Mesodermal cell (in vitro differentiated cells): ENCODE data around the gene TNFRSF18.

ENCODE experiments used
- H3K27ac ChIP-seq: 2 replicates; pipeline ENCODE4 v1.7.0; 2013; ENCODE audit warnings: mild to moderate bottlenecking, low read depth, low read length, moderate library complexity; ENCODE audit not compliant: severe bottlenecking
- H3K36me3 ChIP-seq: 2 replicates; pipeline ENCODE4 v1.7.1; 2013; ENCODE audit warnings: mild to moderate bottlenecking, low read length, moderate library complexity; ENCODE audit not compliant: control insufficient read depth, insufficient read depth
- H3K4me1 ChIP-seq: one replicate; pipeline ENCODE4 v1.7.1; 2013; ENCODE audit warnings: mild to moderate bottlenecking, low read length; ENCODE audit not compliant: insufficient read depth, control insufficient read depth, poor library complexity, severe bottlenecking
- H3K4me3 ChIP-seq: 2 replicates; pipeline ENCODE4 v1.7.0; 2013; ENCODE audit warnings: low read length, control low read depth, mild to moderate bottlenecking; ENCODE audit not compliant: insufficient read depth, poor library complexity, severe bottlenecking; ENCODE audit errors: extremely low read depth
- H3K9me3 ChIP-seq: 2 replicates; pipeline ENCODE4 v1.7.1; 2013; ENCODE audit warnings: mild to moderate bottlenecking, low read length, moderate library complexity; ENCODE audit not compliant: control insufficient read depth
- WGBS, 2 experiments: methylation state at CpG; one replicate each; pipeline ENCODE4 v1.1.5; 2013; ENCODE audit warnings: missing lambda C conversion rate in 2 of 2; ENCODE audit not compliant: insufficient coverage in 2 of 2; 5-methylcytosine and 5-hydroxymethylcytosine counted together

Gene TNFRSF18

DNA sequence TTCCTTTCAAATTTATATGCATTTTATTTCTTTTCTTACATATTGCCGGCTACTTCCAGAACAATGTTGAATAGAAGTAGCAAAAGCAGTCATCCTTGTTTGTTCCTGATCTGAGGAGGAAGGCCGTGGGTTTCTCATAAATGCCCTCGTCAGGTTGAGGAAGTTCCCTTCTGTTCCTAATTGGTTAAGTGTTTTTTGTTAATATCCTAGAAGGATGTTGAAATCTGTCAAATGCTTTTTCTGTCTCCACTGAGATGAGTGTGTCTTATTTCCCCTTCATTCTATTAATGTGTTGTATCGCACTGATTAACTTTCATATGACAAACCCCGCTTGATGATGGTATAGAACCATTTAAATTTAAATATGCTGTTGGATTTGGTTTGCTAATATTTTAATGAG is 17.3 kb downstream of the TNFRSF18 start:
- Histone ChIP-seq H3K9me3 (peaks cover 11% of the 10 kb centered on the region), H3K27ac (no peak overlapping the region), H3K4me1 (no peaks in the 10 kb centered on the region), H3K36me3 (no peaks in the 10 kb centered on the region), H3K4me3 (no peak overlapping the region)
- WGBS, 2 experiments = 78 to 80% methylated on average over 1 to 3 of the region's 5 CpGs

DNA sequence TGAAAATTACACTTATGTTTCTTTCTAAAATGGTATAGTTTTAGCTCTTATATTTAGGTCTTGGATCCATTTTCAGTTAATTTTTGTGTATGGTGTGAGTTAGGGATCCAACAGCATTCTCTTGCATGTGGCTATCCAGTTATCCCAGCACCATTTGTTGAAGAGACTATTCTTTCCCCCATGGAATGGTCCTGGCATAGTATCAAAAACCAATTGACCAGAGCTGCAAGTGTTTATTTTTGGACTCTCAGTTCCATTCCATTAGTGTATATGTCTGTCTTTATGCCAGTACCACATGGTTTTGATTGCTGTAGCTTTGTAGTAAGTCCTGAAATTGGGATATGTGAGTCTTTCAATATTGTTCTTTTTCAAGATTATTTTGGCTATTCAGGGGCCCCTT is 18.5 kb downstream of the TNFRSF18 start:
- Histone ChIP-seq H3K36me3 (no peaks in the 10 kb centered on the region), H3K4me1 (no peaks in the 10 kb centered on the region), H3K9me3 (peaks cover 11% of the 10 kb centered on the region), H3K27ac (no peak overlapping the region), H3K4me3 (no peak overlapping the region)

DNA sequence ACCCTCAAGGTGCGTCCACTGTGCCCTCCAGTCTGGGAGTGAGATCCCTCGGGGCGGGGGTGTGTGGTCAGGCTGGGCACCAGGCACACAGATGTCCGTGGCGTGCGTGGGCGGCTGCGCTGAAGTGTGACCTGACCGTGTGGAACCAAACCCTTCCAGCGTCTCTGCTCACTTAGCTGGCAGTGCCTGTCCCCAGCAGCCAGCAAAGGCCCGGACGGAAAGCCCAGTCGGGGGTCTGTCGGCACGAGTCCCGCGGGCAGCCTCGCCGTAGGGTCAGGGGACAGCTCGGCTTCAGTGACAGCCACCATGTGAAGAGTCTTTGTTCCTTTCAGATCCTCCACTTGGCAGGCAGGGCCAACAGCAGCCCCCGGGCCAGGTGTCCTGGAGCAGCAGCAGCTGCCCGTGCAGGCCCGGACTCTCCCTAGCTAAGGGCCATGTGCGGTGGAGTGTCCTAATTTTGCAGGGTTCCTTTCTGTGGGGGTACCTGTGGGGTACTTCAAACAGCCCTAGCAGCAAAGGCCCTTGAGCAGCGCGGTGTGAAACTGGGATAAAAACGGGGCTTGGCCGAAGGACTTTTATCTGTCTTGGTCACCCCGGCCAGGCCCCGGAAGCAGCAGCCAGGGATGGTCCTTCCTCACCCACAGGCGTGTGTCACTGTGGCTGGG is 21.2 kb downstream of the TNFRSF18 start:
- no peaks in the 10 kb centered on the region for H3K36me3 ChIP-seq
- H3K9me3 ChIP-seq = no peaks in the 10 kb centered on the region
- H3K4me1 ChIP-seq = no peaks in the 10 kb centered on the region
- WGBS, 2 experiments = 92 to 93% methylated on average over 31 of the region's 31 CpGs
- no peak overlapping the region for H3K4me3 ChIP-seq
- H3K27ac ChIP-seq = no peak overlapping the region

DNA sequence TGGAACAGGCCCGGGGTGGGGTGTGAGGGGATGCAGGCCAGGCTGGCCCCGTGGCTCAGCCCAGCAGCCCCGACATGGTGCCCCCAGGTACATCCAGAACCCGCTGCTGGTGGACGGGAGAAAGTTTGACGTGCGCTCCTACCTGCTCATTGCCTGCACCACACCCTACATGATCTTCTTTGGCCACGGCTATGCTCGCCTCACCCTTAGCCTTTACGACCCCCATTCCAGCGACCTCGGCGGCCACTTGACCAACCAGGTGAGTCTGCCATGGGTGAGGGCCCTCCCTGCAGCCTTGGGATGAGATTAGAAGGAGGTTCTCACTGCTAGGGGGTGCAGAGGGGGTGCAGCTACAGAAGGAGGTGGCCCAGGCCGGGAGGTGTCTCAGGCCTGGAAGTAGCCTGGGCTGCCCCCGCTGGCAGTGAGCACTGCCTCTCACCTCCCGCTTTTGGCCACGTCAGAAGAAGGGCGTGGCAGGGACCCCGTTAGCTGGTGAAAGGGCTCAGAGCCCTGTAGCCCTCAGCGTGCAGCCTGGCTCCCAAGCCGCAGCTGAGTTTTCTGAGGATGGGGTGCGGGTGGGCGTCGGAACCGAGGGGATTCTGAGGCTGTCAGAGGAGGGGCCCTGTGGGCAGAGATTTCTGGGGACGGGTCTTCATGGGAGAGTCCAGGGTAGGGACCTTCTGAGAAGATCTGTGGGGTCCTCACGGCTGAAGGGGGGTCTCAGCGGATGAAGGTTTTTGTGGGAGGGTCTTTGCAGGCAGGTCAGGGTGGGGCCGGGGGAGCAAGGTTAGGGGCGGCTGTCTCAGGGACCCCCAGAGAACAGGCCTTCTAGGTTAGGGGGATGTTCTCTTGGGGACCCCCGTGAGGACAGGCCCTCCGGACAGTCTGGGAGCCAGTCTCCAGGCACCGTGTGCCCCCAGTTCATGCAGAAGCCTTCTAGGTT is 22.3 kb downstream of the TNFRSF18 start:
- no peak overlapping the region for H3K4me3 ChIP-seq
- H3K9me3 ChIP-seq = no peaks in the 10 kb centered on the region
- no peaks in the 10 kb centered on the region for H3K4me1 ChIP-seq
- H3K36me3 ChIP-seq = no peaks in the 10 kb centered on the region
- no peak overlapping the region for H3K27ac ChIP-seq
- 90 to 91% methylated on average over 16 to 27 of the region's 33 CpGs for WGBS, 2 experiments

DNA sequence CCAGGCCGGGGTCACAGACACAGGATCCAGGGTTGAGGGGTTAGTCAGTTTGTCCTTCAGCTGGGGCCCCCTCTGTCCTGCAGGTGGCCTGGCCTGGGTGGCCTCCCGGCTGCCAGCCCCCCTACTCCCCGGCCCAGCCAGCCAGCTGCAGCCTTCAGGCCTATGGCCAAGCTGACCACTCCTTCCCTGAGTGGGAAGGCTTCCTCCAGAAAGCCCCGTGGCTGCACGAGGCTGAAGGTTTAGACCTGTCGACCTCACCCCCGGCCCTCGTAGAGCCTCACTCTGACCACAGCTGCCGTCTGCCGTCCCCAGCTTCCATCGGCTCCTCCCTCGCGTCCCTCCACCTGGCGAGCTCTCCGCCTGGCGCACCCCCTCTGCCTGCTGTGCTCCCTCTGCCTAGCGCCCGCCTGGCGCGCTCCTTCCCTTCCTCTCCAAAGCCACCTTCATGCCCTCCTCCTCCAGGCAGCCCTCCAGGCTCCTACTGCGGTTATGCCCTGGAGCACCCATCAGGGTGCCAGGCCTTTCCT is 23.1 kb downstream of the TNFRSF18 start:
- no peaks in the 10 kb centered on the region for H3K9me3 ChIP-seq
- H3K4me1 ChIP-seq = no peaks in the 10 kb centered on the region
- 89 to 94% methylated on average over 20 to 21 of the region's 21 CpGs for WGBS, 2 experiments
- H3K27ac ChIP-seq = no peak overlapping the region
- H3K36me3 ChIP-seq = no peaks in the 10 kb centered on the region
- H3K4me3 ChIP-seq = no peak overlapping the region

DNA sequence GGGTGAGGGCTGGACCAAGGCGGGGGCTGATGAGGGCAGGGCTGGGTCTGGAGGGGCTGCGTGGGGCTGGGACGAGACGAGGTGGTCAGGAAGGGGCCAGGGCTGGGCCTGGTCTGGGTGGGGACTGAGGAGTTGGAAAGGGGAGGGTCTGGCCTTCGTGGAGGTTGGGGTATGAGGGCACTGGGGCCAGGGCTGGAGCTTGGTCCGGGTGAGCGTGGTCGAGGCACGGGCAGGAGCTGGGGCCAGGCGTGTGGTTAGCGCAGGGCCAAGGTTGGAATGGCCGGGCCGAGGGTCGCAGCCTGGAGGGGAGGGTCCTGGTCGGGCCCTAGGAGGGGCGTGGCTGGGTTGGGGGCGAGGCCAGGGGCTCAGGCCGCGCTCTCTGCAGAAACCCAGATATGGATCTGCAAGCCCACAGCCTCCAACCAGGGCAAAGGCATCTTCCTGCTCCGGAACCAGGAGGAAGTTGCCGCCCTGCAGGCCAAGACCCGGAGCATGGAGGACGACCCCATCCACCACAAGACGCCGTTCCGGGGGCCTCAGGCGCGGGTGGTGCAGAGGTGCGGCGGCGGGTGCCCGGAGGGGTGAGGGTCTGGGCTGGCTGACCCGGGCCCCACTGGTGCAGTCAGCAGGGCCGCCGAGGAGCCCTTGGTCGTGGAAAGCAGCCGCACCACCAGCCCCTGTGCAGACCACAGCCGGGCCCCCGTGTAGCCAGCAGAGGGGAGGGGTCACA is 23.7 kb downstream of the TNFRSF18 start:
- Histone ChIP-seq H3K4me1 (no peaks in the 10 kb centered on the region), H3K36me3 (no peaks in the 10 kb centered on the region), H3K9me3 (no peaks in the 10 kb centered on the region), H3K27ac (no peak overlapping the region), H3K4me3 (no peak overlapping the region)
- 90 to 91% methylated on average over 38 of the region's 39 CpGs for WGBS, 2 experiments

DNA sequence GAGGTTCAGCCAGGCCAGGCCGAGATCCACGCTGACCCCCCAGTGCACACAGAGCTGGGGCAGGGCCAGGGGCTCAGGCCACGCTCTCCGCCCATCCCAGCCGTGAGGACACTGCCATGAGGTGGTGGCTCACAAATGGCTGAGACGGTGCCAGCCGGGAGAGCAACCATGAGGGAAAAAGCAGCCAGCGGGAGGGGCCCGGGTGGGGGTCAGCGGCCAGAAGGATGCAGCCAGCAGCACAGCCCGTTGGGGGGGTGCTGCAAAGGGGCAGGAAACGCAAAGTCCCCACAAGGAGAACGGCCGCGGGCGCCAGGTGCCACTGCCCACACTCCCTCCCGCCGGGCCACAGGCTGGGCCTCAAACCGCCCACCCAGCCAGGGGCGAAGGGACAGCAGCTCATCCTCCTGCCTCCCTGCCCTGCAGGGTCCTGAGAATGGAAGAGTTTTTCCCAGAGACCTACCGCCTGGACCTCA is 24.4 kb downstream of the TNFRSF18 start:
- Histone ChIP-seq H3K9me3 (no peaks in the 10 kb centered on the region), H3K4me1 (no peaks in the 10 kb centered on the region), H3K27ac (no peak overlapping the region), H3K4me3 (no peak overlapping the region), H3K36me3 (no peaks in the 10 kb centered on the region)
- WGBS, 2 experiments = 93% methylated on average over 20 to 21 of the region's 21 CpGs

DNA sequence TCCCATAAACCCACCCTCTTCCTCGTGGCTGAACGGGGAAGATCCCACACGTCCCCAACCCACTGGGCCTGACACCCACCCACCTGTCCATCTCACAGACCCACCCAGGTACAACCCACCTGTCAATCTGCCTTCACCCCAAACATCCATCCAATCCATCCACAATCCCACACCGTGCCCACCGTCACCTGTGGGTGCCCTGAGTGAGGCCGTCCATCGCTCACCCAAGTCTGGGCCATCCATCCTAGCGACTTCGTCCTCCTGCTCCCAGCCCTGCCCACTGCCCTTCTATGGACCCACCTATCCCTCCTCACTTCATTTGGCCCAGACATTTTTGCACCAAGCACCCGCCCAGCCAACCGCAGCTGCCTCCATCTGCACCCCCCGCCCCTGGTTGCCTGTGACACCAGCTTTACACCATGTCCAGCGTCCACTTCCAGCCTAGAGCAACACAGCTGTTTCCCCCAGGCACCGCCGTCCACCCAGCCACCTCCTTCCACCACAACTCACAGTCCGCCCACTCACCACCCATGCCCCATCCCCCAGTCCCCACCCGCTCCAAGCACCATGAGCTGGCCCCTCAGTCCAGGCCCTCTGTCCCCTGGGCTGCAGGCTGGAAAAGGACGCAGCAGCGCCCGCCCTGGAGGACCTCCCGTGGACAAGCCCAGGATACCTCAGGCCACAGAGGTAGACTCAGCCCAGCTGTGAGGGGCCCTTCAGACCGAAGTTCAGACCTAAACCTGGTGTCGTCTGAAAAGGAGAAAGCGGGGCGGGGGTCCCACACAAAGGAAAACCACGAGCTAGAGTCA is 25.1 kb downstream of the TNFRSF18 start:
- WGBS, 2 experiments = 93 to 98% methylated on average over 18 to 22 of the region's 26 CpGs
- Histone ChIP-seq H3K4me1 (no peaks in the 10 kb centered on the region), H3K27ac (no peak overlapping the region), H3K36me3 (no peaks in the 10 kb centered on the region), H3K9me3 (no peaks in the 10 kb centered on the region), H3K4me3 (no peak overlapping the region)

DNA sequence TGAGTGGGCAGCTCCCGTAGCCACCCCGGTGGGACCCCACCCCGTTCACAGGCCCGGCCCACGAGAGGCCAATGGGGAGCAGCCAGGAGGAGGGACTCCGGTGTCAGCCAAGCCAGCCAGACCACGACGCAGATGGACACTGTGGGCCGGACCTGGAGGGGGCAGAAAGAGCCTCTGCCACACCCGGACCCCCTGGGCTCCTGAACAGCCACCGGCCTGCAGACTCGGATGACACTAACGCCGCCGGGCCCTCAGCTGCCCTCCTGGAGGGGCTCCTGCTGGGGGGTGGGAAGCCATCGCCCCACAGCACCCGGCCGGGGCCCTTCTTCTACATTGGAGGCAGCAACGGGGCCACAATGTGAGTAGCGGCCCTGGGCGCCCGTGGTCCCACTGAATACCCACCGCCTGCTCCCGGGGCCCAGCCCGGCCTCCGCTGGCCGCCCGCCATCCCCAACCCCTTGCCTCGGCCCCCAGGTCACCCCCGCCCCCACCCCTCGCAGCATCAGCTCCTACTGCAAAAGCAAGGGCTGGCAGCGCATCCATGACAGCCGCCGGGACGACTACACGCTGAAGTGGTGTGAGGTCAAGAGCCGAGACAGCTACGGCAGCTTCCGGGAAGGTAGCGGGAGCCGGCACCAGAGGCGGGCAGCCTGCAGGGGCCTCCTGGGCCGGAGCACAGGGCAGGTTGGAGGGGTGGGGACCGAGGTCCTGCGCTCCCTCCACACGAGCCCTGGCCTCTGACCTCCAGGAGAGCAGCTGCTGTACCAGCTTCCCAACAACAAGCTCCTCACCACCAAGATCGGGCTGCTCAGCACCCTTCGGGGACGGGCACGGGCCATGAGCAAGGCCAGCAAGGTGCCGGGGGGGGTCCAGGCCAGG is 26.2 kb downstream of the TNFRSF18 start:
- H3K36me3 ChIP-seq = no peaks in the 10 kb centered on the region
- no peaks in the 10 kb centered on the region for H3K4me1 ChIP-seq
- WGBS, 2 experiments = 93 to 94% methylated on average over 29 to 44 of the region's 51 CpGs
- no peak overlapping the region for H3K27ac ChIP-seq
- no peak overlapping the region for H3K4me3 ChIP-seq
- H3K9me3 ChIP-seq = no peaks in the 10 kb centered on the region
